Kidney epithelial cell (primary cell): ENCODE data around the gene AMD1. TPM values are rescaled to one million over a fixed set of nuclear protein-coding genes. Genes with fewer than 3 reads are reported as not detected.

Experiments used
- DNase-seq: peaks from one replicate; pipeline ENCODE4 v3.0.0-alpha.2; 2010; ENCODE audit warnings: low read depth
- H3K27me3 ChIP-seq: 2 replicates; pipeline ENCODE4 v1.6.0; 2011; ENCODE audit warnings: low read length; ENCODE audit not compliant: control insufficient read depth, insufficient read depth
- H3K36me3 ChIP-seq: 2 replicates; pipeline ENCODE4 v1.5.1; 2011; ENCODE audit warnings: low read length; ENCODE audit not compliant: control insufficient read depth, insufficient read depth
- H3K4me3 ChIP-seq: 2 replicates; pipeline ENCODE4 v1.5.1; 2011; ENCODE audit warnings: low read depth, mild to moderate bottlenecking, control low read depth, low read length
- total RNA-seq: library from RNA; depleted of rRNA; stranded (reverse); fragments of >200 nt; gene quantifications from 2 replicates; pipeline ENCODE4 v1.2.3, GENCODE V29; 2015
- TF ChIP-seq, protein P1 (sequence below): IDR thresholded peaks from 2 replicates; pipeline ENCODE4 v1.5.1; 2011; ENCODE audit warnings: mild to moderate bottlenecking, moderate library complexity, low read length, control low read depth, inconsistent platforms; ENCODE audit not compliant: insufficient read depth, poor library complexity, severe bottlenecking

The AMD1 gene
- total RNA-seq, 1 donor from 2014 or later: 93.6 TPM

DNA sequence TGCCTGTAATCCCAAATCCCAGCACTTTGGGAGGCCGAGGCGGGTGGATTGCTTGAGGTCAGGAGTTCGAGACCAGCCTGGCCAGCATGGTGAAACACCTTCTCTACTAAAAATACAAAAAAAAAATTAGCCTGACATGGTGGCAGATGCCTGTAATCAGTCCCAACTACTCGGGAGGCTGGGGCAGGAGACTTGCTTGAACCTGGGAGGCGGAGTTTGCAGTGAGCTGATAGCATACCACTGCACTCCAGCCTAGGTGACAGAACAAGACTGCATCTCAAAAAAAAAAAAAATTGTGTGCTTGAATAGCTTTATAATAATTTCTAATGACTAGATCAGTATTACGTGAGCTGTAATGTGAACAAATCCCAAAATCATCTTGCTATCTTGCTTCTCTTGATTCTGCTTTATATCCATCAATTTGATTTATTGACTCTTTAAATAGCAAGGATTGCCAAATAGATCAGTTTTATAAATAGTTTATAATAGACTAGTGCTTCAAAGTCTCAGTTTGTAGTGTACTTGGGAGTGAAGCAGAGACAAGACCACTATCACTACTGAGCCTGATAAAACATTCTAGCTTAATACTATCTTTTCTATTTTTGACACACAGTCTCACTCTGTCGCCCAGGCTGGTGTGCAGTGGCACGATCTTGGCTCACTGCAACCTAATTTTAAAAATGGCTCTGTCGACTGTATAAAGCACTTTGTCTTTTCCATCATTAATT is 7.1 kb downstream of the AMD1 start:
- no peak for DNase-seq
- no peak overlapping the region for H3K4me3 ChIP-seq
- no peaks in the 10 kb centered on the region for H3K36me3 ChIP-seq
- TF ChIP-seq, protein P1, sequence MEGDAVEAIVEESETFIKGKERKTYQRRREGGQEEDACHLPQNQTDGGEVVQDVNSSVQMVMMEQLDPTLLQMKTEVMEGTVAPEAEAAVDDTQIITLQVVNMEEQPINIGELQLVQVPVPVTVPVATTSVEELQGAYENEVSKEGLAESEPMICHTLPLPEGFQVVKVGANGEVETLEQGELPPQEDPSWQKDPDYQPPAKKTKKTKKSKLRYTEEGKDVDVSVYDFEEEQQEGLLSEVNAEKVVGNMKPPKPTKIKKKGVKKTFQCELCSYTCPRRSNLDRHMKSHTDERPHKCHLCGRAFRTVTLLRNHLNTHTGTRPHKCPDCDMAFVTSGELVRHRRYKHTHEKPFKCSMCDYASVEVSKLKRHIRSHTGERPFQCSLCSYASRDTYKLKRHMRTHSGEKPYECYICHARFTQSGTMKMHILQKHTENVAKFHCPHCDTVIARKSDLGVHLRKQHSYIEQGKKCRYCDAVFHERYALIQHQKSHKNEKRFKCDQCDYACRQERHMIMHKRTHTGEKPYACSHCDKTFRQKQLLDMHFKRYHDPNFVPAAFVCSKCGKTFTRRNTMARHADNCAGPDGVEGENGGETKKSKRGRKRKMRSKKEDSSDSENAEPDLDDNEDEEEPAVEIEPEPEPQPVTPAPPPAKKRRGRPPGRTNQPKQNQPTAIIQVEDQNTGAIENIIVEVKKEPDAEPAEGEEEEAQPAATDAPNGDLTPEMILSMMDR: no peak
- H3K27me3 ChIP-seq: no peaks in the 10 kb centered on the region

DNA sequence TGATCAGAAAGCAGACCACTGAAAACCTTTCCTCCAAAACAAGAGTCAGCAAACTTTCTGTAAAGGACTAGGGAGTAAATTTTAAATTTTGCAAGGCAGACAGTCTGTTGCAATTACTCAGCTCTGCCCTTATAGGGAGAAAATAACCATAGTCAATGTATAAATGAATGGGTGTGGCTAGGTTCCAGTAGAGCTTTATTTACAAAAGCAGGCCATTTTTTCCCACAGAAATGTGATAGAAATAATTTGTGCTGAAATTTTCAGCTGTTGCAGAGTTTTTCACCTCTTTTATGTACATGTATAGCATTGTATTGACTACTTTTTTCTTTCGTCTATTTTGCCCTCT is 7.7 kb downstream of the AMD1 start:
- no peak for DNase-seq
- H3K4me3 ChIP-seq: no peak overlapping the region
- H3K27me3 ChIP-seq: no peaks in the 10 kb centered on the region
- TF ChIP-seq, protein P1: no peak
- no peaks in the 10 kb centered on the region for H3K36me3 ChIP-seq

DNA sequence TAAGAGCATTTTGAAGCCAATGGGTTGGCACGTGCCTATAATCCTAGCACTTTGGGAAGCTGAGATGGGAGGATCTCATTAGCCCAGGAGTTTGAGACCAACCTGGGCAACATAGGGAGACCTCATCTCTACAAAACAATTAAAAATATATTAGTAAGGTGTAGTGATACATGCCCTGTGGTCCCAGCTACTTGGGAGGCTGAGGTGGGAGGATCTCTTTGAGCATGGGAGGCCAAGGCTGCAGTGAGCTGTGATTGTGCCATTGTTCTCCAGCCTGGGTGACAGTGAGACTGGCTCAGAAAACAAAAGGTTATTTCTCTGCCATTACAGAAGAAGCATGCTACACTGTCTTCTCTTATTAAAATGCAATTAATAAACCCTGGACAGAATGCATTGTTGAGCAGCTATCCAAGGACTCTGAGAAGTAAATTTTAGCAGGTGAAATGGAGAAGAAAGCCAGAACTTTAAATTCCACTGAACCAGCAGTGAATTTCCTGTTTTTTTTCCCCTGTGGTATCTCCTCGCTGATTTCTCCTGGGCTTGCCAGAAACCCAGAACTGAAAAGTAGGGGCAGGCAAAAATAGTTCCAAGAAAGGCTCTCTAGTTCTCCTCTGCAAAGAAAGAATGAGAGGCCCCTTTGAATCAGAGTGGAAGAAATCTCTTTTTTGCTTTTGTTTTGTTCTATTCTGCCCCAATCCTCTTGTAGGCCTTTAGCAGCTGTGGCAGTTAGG is 8.4 kb downstream of the AMD1 start:
- H3K4me3 ChIP-seq: no peak overlapping the region
- no peaks in the 10 kb centered on the region for H3K27me3 ChIP-seq
- TF ChIP-seq, protein P1: no peak
- no peaks in the 10 kb centered on the region for H3K36me3 ChIP-seq
- DNase-seq: no peak

DNA sequence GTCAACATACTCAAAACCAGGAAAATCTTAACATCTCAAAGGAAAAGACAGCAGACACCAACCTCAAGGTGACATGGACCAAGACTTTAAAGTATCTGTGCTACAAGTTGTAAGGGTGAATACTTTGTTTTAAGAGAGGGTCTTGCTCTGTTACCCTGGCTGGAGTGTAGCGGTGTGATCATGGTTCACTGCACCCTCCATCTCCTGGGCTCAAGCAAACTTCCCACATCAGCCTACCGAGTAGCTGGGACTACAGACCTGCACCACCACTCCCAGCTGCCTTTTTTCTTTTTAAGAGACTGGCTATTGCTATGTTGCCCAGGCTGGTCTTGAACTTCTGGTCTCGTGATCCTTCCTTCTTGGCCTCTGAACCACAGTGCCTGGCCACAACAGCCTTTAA is 9.7 kb downstream of the AMD1 start:
- TF ChIP-seq, protein P1: no peak
- DNase-seq: no peak
- Histone ChIP-seq H3K36me3 (no peaks in the 10 kb centered on the region), H3K4me3 (no peak overlapping the region), H3K27me3 (no peaks in the 10 kb centered on the region)

DNA sequence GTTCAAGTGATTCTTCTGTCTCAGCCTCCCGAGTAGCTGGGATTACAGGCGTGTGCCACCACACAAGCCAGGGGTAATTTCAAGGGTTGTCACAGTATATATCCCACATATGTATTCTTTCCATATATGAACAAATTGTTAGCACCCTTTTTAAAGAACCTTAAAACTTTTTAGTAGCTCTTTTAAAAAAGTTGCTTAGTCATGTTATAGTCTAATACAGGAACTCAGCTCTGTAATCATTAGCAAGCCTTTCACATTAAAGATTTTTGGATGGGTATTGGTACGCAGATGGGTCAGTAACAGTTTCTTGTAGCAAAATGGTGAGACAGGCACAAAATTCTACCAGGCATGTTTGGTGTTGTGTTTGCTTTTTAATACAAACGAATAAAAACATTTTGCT is 10.9 kb downstream of the AMD1 start:
- TF ChIP-seq, protein P1: no peak
- Histone ChIP-seq H3K27me3 (no peaks in the 10 kb centered on the region), H3K36me3 (no peaks in the 10 kb centered on the region), H3K4me3 (no peak overlapping the region)
- DNase-seq: no peak
